HAP-1 (cell line): ENCODE data around the gene CCDC127.
"Not testable (repeated sequence)": the region's sequence is repeated elsewhere in the genome, so short reads cannot be mapped to it uniquely, and the experiment has no call there.

Source experiments
- DNase-seq, 2 experiments: peaks; one replicate each; pipeline ENCODE4 v3.0.0-alpha.2; 2016 to 2020; ENCODE audit warnings: low spot score in 2 of 2
- H3K27me3 ChIP-seq: fragments of 250-450 bp; sonication (Bioruptor Pico); 2 replicates; pipeline ENCODE4 v1.5.1; 2020; ENCODE audit warnings: low read depth, mild to moderate bottlenecking, moderate library complexity
- H3K36me3 ChIP-seq: fragments of 250-450 bp; sonication (Bioruptor Pico); replicated peaks from 2 replicates; pipeline ENCODE4 v1.5.1; 2020; ENCODE audit warnings: mild to moderate bottlenecking
- H3K4me1 ChIP-seq: fragments of 250-450 bp; sonication (Bioruptor Pico); 2 replicates; pipeline ENCODE4 v1.5.1; 2020; ENCODE audit warnings: mild to moderate bottlenecking
- H3K4me3 ChIP-seq: fragments of 250-450 bp; sonication (Bioruptor Pico); 2 replicates; pipeline ENCODE4 v1.5.1; 2020; ENCODE audit warnings: mild to moderate bottlenecking, moderate library complexity
- H3K9me3 ChIP-seq: fragments of 250-450 bp; sonication (Bioruptor Pico); 2 replicates; pipeline ENCODE4 v1.5.1; 2020; ENCODE audit warnings: mild to moderate bottlenecking, moderate library complexity
- in situ Hi-C: fragments of 300-500 bp; cut with MboI; formaldehyde crosslinking; loops from 3 replicates; pipeline ENCODE4 v1.14.3; 2020; ENCODE audit warnings: low sequenced_read_pairs, inconsistent platforms, mixed read lengths

The CCDC127 gene, protein sequence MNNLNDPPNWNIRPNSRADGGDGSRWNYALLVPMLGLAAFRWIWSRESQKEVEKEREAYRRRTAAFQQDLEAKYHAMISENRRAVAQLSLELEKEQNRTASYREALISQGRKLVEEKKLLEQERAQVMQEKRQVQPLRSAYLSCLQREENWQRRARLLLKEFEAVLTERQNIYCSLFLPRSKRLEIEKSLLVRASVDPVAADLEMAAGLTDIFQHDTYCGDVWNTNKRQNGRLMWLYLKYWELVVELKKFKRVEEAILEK

DNA sequence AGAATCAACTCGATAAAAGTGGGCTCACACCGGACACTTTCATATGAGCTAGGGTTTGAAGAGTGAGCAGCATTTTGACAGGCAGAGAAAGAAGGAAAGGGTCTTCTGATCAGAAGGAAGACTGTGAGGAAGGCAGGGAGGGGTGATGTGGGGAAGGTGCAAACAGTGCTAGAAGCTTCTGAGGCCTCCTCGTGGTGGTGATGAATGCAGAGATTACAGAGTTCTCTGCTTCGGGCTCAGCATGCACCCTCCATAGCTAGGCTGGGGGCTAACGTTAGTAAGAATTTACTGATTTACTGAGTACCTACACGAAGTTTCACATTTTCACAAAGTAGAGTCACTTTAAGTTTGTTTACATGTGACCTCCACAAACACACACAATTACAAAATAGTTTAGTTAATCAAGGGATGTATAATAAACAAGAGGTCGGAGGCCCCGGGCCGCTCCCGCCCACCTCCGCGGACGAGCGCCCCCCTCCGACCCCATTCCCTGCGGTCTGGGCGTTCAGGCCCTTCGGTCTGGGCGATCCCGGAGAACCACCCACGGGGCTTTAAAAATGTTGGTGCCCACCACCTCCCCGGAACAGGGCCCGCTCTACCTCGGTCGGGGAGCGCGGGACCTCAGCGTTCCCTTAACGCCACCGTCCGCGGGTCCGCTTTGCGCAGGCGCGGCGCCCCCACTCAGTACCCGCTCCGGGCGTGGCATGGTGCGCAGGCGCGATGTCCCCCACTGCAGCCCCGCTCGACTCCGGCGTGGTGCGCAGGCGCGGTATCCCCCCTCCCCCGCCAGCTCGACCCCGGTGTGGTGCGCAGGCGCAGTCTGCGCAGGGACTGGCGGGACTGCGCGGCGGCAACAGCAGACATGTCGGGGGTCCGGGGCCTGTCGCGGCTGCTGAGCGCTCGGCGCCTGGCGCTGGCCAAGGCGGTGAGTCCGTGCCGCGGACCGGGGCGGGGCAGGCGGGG is at the start of gene CCDC127, which contains the start of gene SDHA:
TSS of gene CCDC127 (minus strand) at position 660 of the 963 bp plus-strand sequence. CDS start 1,304 bp downstream, outside the sequence.
TSS of gene SDHA (plus strand) at position 827 of the 963 bp plus-strand sequence. CDS start at position 863, 36 bp downstream.
- H3K9me3 ChIP-seq, H3K36me3 ChIP-seq, in situ Hi-C loops, H3K27me3 ChIP-seq: not testable (repeated sequence)
- H3K4me1 ChIP-seq = peaks cover 11% of the 10 kb centered on the region
- DNase-seq = peak; percentile 90 to 98
- H3K4me3 ChIP-seq = peak within 1 kb of the TSS; percentile 90

- no peaks in the 10 kb centered on the region for H3K27me3 ChIP-seq
- no peak for DNase-seq
- in situ Hi-C loops = no loop called here
- no peaks in the 10 kb centered on the region for H3K9me3 ChIP-seq
- H3K4me1 ChIP-seq = no peaks in the 10 kb centered on the region
- H3K4me3 ChIP-seq = no peak overlapping the region
- H3K36me3 ChIP-seq = peaks cover 12% of the 10 kb centered on the region
Measured at GRCh38 chr5:267716-268115, 49.8 kb upstream of the CCDC127 start.

DNA sequence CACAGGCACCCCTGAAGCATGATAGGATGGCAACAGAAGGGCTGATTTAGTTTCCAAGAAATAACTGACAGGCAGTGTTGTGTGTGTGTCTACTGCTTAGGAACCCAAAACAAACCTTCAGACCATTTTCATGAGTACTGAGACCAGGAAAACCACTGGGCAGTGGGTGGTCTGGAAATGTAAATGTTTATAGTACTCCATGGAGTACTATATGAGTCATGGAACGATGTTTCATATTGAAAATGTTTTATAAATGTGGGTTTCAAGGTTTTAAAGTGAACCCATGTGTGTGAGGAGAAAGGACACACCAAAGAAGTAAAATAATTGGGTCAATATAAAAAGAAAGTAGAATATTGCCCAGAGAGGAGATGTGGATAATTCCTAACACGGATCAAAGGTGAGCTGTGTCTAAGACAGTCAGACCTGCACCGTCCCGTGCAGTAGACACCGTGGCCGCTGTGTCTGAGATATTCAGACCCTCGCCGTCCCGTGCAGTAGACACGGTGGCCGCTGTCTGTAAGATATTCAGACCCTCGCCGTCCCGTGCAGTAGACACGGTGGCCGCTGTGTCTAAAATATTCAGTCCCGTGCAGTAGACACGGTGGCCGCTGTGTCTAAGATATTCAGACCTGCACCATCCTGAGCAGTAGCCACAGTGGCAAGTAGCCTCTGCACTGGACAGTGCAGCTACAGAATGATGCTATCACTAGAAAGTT is 48.5 kb upstream of the CCDC127 start:
- in situ Hi-C loops, H3K27me3 ChIP-seq, DNase-seq, H3K4me3 ChIP-seq, H3K4me1 ChIP-seq, H3K9me3 ChIP-seq: not testable (repeated sequence)
- peaks cover 12% of the 10 kb centered on the region for H3K36me3 ChIP-seq

- no peak overlapping the region for H3K4me3 ChIP-seq
- in situ Hi-C loops = loop anchor here (5.0 kb wide), 1 partner anchor 1303 kb away; no protein-coding TSS in a partner anchor
- no peaks in the 10 kb centered on the region for H3K4me1 ChIP-seq
- peaks cover 12% of the 10 kb centered on the region for H3K36me3 ChIP-seq
- DNase-seq = no peak
- no peaks in the 10 kb centered on the region for H3K9me3 ChIP-seq
- no peaks in the 10 kb centered on the region for H3K27me3 ChIP-seq
Measured at GRCh38 chr5:264338-264737, 46.4 kb upstream of the CCDC127 start.

- peaks cover 12% of the 10 kb centered on the region for H3K36me3 ChIP-seq
- H3K27me3 ChIP-seq, H3K9me3 ChIP-seq, DNase-seq, H3K4me1 ChIP-seq, H3K4me3 ChIP-seq: not testable (repeated sequence)
- in situ Hi-C loops = loop anchor here (5.0 kb wide), 1 partner anchor 1304 kb away; no protein-coding TSS in a partner anchor
Measured at GRCh38 chr5:263275-263974, 45.5 kb upstream of the CCDC127 start.

DNA sequence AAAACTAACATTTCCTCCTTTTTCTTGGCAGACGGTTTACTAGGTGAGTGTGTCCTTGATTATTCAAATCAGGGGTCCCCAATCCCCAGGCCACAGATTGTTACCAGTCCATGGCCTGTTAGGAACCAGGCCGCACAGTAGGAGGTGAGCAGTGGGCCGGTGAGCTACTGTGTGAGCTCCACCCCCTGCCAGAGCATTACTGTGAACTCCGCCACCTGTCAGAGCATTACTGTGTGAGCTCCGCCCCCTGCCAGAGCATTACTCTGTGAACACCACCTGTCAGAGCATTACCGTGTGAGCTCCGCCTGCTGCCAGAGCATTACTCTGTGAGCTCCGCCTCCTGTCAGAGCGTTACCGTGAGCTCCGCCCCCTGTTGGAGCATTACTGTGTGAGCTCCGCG is 39.2 kb upstream of the CCDC127 start:
- H3K9me3 ChIP-seq = no peaks in the 10 kb centered on the region
- no peaks in the 10 kb centered on the region for H3K27me3 ChIP-seq
- no peaks in the 10 kb centered on the region for H3K4me1 ChIP-seq
- in situ Hi-C loops = no loop called here
- no peak overlapping the region for H3K4me3 ChIP-seq
- no peak for DNase-seq
- H3K36me3 ChIP-seq = peaks cover 21% of the 10 kb centered on the region

- H3K36me3 ChIP-seq = peaks cover 21% of the 10 kb centered on the region
- H3K9me3 ChIP-seq, in situ Hi-C loops: not testable (repeated sequence)
Measured at GRCh38 chr5:256347-256746, 38.4 kb upstream of the CCDC127 start.

DNA sequence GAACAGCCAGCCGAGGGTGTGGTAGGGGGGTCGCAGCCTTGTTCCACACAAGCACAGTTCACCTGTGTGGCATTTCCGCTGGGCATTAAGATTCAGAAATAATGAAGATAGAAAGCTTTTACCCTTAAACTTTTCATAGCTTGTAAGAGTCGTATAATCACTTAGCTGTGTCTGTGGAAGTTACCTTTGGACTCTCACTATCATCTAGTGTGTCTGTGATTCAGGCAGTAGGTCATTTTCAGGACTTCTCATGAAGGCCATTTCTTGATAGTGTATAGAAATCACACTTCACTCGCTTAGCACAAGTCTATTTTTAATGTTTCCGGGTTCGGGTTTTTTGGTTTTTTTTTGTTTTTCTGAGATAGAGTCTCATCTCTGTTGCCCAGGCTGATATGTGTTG is 37.2 kb upstream of the CCDC127 start:
- H3K4me1 ChIP-seq, DNase-seq, H3K27me3 ChIP-seq, H3K9me3 ChIP-seq, in situ Hi-C loops, H3K4me3 ChIP-seq: not testable (repeated sequence)
- peaks cover 21% of the 10 kb centered on the region for H3K36me3 ChIP-seq

More at GRCh38 chr5:256347-256746, 38.4 kb upstream of the CCDC127 start:
- H3K4me1 ChIP-seq, DNase-seq, H3K27me3 ChIP-seq, H3K4me3 ChIP-seq: not testable (repeated sequence)

- H3K4me1 ChIP-seq, DNase-seq, H3K9me3 ChIP-seq, H3K4me3 ChIP-seq, in situ Hi-C loops, H3K27me3 ChIP-seq: not testable (repeated sequence)
- peaks cover 21% of the 10 kb centered on the region for H3K36me3 ChIP-seq
Measured at GRCh38 chr5:254322-254721, 36.4 kb upstream of the CCDC127 start.

DNA sequence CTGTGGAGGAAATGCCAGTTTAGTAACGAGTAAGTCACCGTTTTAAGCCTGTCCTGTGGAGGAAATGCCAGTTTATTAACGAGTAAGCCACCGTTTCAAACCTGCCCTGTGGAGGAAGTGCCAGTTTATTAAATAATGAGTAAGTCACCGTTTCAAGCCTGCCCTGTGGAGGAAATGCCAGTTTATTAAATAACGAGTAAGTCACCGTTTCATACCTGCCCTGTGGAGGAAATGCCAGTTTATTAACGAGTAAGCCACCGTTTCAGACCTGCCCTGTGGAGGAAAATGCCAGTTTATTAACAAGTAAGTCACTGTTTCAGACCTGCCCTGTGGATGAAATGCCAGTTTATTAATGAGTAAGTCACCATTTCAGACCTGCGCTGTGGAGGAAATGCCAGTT is 34.6 kb upstream of the CCDC127 start:
- no peaks in the 10 kb centered on the region for H3K4me1 ChIP-seq
- DNase-seq = no peak
- H3K36me3 ChIP-seq = peaks cover 35% of the 10 kb centered on the region
- H3K9me3 ChIP-seq = no peaks in the 10 kb centered on the region
- in situ Hi-C loops = no loop called here
- H3K4me3 ChIP-seq = no peak overlapping the region
- H3K27me3 ChIP-seq = no peaks in the 10 kb centered on the region

DNA sequence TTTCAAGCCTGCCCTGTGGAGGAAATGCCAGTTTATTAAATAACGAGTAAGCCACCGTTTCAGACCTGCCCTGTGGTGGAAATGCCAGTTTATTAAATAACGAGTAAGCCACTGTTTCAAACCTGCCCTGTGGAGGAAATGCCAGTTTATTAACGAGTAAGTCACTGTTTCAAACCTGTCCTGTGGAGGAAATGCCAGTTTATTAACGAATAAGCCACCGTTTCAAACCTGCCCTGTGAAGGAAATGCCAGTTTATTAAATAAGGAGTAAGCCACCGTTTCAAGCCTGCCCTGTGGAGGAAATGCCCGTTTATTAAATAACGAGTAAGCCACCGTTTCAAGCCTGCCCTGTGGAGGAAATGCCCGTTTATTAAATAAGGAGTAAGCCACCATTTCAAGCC is 34.0 kb upstream of the CCDC127 start:
- H3K4me3 ChIP-seq, DNase-seq, H3K9me3 ChIP-seq, in situ Hi-C loops, H3K27me3 ChIP-seq, H3K4me1 ChIP-seq: not testable (repeated sequence)
- peaks cover 36% of the 10 kb centered on the region for H3K36me3 ChIP-seq

DNA sequence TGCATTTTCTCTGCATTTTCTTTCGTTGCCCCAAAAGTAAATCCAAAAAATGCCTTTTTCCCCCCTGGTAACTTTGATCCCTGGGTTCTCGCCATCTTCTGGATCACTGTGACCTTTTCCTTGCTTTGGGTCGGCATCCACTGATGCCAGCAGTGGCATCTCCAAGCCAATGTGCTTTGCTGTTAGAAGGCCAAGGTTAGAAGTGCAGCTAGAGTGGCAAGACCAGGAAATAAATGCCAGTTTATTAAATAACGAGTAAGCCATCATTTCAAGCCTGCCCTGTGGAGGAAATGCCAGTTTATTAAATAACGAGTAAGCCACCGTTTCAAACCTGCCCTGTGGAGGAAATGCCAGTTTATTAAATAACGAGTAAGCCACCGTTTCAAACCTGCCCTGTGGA is 33.6 kb upstream of the CCDC127 start:
- in situ Hi-C loops, H3K4me1 ChIP-seq, H3K4me3 ChIP-seq, H3K27me3 ChIP-seq, H3K9me3 ChIP-seq, DNase-seq: not testable (repeated sequence)
- peaks cover 33% of the 10 kb centered on the region for H3K36me3 ChIP-seq

DNA sequence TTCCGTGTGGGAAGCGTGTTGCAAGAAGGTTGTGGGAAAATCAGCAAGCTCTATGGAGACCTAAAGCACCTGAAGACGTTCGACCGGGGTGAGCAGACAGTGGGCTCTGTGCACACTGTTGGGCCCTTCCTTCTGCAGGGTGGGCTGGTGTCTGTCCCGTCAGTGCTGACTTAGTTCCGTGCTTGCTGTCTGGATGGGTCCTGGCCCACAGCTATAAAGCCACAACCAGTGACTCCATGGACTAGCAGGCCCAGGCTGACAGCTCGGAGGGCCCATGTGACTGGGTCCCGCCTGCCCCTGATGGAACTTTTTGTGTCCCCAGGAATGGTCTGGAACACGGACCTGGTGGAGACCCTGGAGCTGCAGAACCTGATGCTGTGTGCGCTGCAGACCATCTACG is 33.1 kb upstream of the CCDC127 start:
- H3K4me1 ChIP-seq, H3K4me3 ChIP-seq, DNase-seq, in situ Hi-C loops, H3K27me3 ChIP-seq, H3K9me3 ChIP-seq: not testable (repeated sequence)
- peaks cover 29% of the 10 kb centered on the region for H3K36me3 ChIP-seq
